ENCODE data around the gene PTOV1.

DNA sequence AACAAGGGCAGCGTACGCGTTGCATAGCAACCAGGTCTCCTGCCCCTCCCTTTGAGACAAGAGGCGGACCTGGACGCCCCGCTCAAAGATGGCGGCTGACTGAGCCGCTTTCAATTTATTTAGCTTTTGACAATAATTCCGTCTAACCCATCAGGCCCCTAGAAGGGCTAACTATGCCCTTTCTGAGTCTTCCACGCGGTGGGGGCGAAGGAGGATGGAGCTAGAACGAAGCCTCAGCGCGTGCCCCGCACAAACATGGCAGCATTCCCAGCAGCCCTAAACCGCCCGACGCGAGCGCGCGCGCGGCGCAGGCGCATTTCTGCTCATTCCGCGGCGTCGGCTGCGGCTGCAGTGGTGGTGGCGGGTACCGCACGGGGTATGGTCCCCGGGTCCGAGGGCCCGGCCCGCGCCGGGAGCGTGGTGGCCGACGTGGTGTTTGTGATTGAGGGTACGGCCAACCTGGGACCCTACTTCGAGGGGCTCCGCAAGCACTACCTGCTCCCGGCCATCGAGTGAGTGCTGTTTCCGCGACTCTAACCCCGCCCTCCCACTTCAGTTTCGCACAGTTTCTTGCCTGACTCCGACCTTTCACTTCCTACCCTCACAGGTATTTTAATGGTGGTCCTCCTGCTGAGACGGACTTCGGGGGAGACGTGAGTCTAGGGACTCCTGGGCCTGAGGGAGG lies 32.9 kb upstream of the PTOV1 start, which contains the start of gene MED25:
- peak in 2 of 3 experiments; percentile 46 to 63 for TF ChIP-seq CTCF (IDR thresholded peaks at IDR 0.05)
- TF ChIP-seq POLR2A (IDR thresholded peaks at IDR 0.05) = peak; percentile 71

Measured in testis (tissue), 2 donors.